ENCODE results near the gene EHBP1L1. TPM values are rescaled to one million over a fixed set of nuclear protein-coding genes. Genes with fewer than 3 reads are reported as not detected.

The EHBP1L1 gene
- total RNA-seq, 1 experiment from 2014 or later = 105 TPM

- Histone ChIP-seq H3K9me3 (ENCODE audit: control insufficient read depth in 1 of 2, insufficient read depth in 1 of 2, low read depth in 1 of 2, low read length in 2 of 2) (no peaks in the 10 kb centered on the region), H3K4me3 (replicated peaks in 1 of 2; ENCODE audit: low read depth in 1 of 2, low read length in 2 of 2) (peak overlapping the region; percentile 64 to 68), H3K9me2 (ENCODE audit: insufficient read depth) (no peaks in the 10 kb centered on the region), H3K27me3 (ENCODE audit: insufficient read depth, low read length) (no peaks in the 10 kb centered on the region), H3K4me2 (ENCODE audit: low read length) (peak overlapping the region; percentile 96), H3K79me2 (ENCODE audit: insufficient read depth, low read length) (peaks cover 28% of the 10 kb centered on the region), H2AFZ (ENCODE audit: low read depth, low read length, poor library complexity, severe bottlenecking) (no peak overlapping the region), H3K4me1 (ENCODE audit: control insufficient read depth in 1 of 2, insufficient read depth in 2 of 2, low read length in 2 of 2) (peaks cover 80 to 94% of the 10 kb centered on the region in 2 experiments), H3K36me3 (ENCODE audit: control insufficient read depth in 1 of 2, insufficient read depth in 2 of 2, low read length in 2 of 2) (0 out of 4 replicates have a peak, but pooled peaks cover 0 to 4% of the 10 kb centered on the region in 2 experiments), H3K9ac (ENCODE audit: low read length) (peak overlapping the region; percentile 83), H3K27ac (ENCODE audit: low read depth, low read length) (peak overlapping the region; percentile 99), H4K20me1 (ENCODE audit: insufficient read depth) (no peaks in the 10 kb centered on the region)
- no peak for DNase-seq (ENCODE audit: low read depth, low spot score)
- ChIA-PET CTCF (interaction anchor here (0.8 to 1.7 kb wide), 2 partner anchors 16 to 106 kb away, joined by 3 to 14 read pairs; partner anchors contain the start of gene RELA), RAD21 (ENCODE audit: low non-redundant PET in 1 of 2, low total read pairs in 2 of 2, uncharacterized antibody in 2 of 2, unreplicated experiment in 2 of 2) (interaction anchor here in 1 of 2 experiments (1.2 kb wide), 1 partner anchor 16 kb away, joined by 3 read pairs; the partner anchor contains the start of gene FAM89B), POLR2A (interaction anchor here (0.7 to 1.0 kb wide), 3 partner anchors 9 to 16 kb away, joined by 3 to 4 read pairs (median 4); partner anchors contain the start of gene FAM89B)
- intact Hi-C loops (cut with micrococcal nuclease) = no loop called here
- BruUV-seq (replicated peaks) = TSS peak; percentile 60
- no peak for ATAC-seq
- TF ChIP-seq EZH2 (IDR thresholded peaks at IDR 0.05) = no peak
- no peak for TF ChIP-seq YY1 (IDR thresholded peaks at IDR 0.05; ENCODE audit: extremely low read depth, insufficient replicate concordance, low read depth, low read length)
- no peak for TF ChIP-seq RAD21 (IDR thresholded peaks at IDR 0.05; ENCODE audit: low read depth)
- TF ChIP-seq REST (IDR thresholded peaks at IDR 0.05; ENCODE audit: low read depth) = no peak
- no peak for TF ChIP-seq TCF7L2 (IDR thresholded peaks at IDR 0.05; ENCODE audit: borderline replicate concordance, extremely low read depth, insufficient read depth, insufficient read length)
- TF ChIP-seq SP1 (IDR thresholded peaks at IDR 0.05; ENCODE audit: low read depth) = no peak
- no peak for TF ChIP-seq EZH2phosphoT487 (IDR thresholded peaks at IDR 0.05; ENCODE audit: borderline replicate concordance)
- no peak for TF ChIP-seq JUND (IDR thresholded peaks at IDR 0.05)
- no peak for TF ChIP-seq POLR2AphosphoS5 (IDR thresholded peaks at IDR 0.05; ENCODE audit: low read depth, low read length)
- TF ChIP-seq ZNF274 (IDR thresholded peaks at IDR 0.05; ENCODE audit: low read depth, low read length) = no peak
- TF ChIP-seq CBX3 (IDR thresholded peaks at IDR 0.05; ENCODE audit: low read depth) = no peak
- TF ChIP-seq SRF (IDR thresholded peaks at IDR 0.05; ENCODE audit: low read depth) = no peak
- no peak for TF ChIP-seq ELF1 (IDR thresholded peaks at IDR 0.05; ENCODE audit: borderline replicate concordance, low read depth)
- no peak for TF ChIP-seq MAX (IDR thresholded peaks at IDR 0.05)
- no peak for TF ChIP-seq POLR2A (IDR thresholded peaks at IDR 0.05; ENCODE audit: borderline replicate concordance, extremely low read depth, insufficient read depth, insufficient read length)
- TF ChIP-seq ZFX (IDR thresholded peaks at IDR 0.05) = no peak; the same call in 1 of the 2 replicates
- TF ChIP-seq ZBTB33 (IDR thresholded peaks at IDR 0.05; ENCODE audit: extremely low read depth, insufficient replicate concordance, low read length) = no peak
- TF ChIP-seq CEBPB (IDR thresholded peaks at IDR 0.05; ENCODE audit: low read depth) = no peak
Observed at GRCh38 chr11:65556470-65557279, 19.2 kb upstream of the EHBP1L1 start.
